Right ventricle myocardium superior (tissue), 1 donor: ENCODE data around the gene PRKACA. TPM values are rescaled to one million over a fixed set of nuclear protein-coding genes. Genes with fewer than 3 reads are reported as not detected.

ENCODE experiments used
- total RNA-seq: library from RNA; stranded (reverse); fragmentation: NEBNext Ultra II Directional; extraction: Animal tissue kit (Norgen Biotek cat#: 25700); gene quantifications from one replicate; pipeline ENCODE4 v1.2.1, GENCODE V29; 2021
- donor health status: DM: no; HTN: yes; CAD: no; lungs with severe emphysema.

Gene PRKACA
- total RNA-seq, 1 donor from 2014 or later: 460 TPM

Other genes with a start within 250 kb of the PRKACA start
- 1.8 TPM for gene NANOS3, start 240.6 kb downstream of the PRKACA start, total RNA-seq
- 0.81 TPM for gene BRME1, start 211.6 kb downstream of the PRKACA start, total RNA-seq
- 20.0 TPM for gene CC2D1A, start 211.6 kb downstream of the PRKACA start, total RNA-seq
- 3.1 TPM for gene PODNL1, start 179.3 kb downstream of the PRKACA start, total RNA-seq
- 15.4 TPM for gene DCAF15, start 165.3 kb downstream of the PRKACA start, total RNA-seq
- 13.0 TPM for gene RFX1, start 111.4 kb downstream of the PRKACA start, total RNA-seq
- not detected for gene RLN3, start 89.6 kb downstream of the PRKACA start, total RNA-seq
- 5.3 TPM for gene IL27RA, start 86.0 kb downstream of the PRKACA start, total RNA-seq
- not detected for gene PALM3, start 55.7 kb downstream of the PRKACA start, total RNA-seq
- gene MISP3, start 45.0 kb downstream of the PRKACA start, total RNA-seq: 7.9 TPM
- not detected for gene C19orf67, start 32.0 kb downstream of the PRKACA start, total RNA-seq
- 51.1 TPM for gene SAMD1, start 27.0 kb downstream of the PRKACA start, total RNA-seq
- gene ASF1B, start 18.8 kb upstream of the PRKACA start, total RNA-seq: 1.00 TPM
- gene ADGRL1, start 88.4 kb upstream of the PRKACA start, total RNA-seq: 20.0 TPM